ENCODE results near the gene GSPT1. TPM values are rescaled to one million over a fixed set of nuclear protein-coding genes. Genes with fewer than 3 reads are reported as not detected.
A peak's percentile ranks its signal among the peaks of the same experiment; 100 is the strongest.

GSPT1 gene
- total and polyA plus RNA-seq, 9 of the 15 experiments (the other 6 are each of a cell fraction or from before 2014, with no cell fraction given) = 63.8 to 269 (median 148) TPM

DNA sequence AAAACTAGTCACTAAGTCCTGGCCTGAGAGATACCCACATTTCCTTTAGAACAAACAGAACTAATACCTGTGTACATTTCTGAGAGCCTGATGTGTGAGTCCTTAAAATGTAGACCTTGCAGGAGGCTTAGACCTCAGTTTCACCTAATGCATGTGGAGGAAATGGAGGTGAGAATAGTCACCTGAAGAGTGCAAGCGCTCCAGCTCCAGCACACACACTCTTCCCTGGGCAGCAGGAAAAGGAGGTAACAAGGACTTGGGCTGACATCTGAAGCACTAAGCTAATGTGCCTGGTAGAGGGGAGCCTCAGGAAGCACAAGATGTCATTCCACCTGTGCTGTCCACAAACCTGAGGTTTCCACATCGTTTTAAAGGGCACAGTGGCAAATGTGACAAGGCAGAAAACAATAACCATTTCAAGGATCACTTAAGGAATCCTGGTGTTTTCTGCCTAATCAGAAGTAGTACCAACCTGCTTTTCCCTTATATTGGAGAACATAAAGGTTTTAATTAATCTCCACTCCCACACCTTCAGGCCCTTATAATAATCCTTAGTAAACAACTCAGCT lies 47.3 kb downstream of the GSPT1 start:
- Histone ChIP-seq H3K27ac (ENCODE audit: extremely low read depth, low read depth, low read length) (no peak overlapping the region), H3K9me3 (replicated peaks; ENCODE audit: control insufficient read depth, insufficient read depth, low read depth, low read length) (no peaks in the 10 kb centered on the region), H4K20me1 (replicated peaks; ENCODE audit: control insufficient read depth, insufficient read depth, low read length) (no peaks in the 10 kb centered on the region), H3K27me3 (ENCODE audit: control insufficient read depth in 2 of 2, insufficient read depth in 2 of 2, low read length in 2 of 2) (no peaks in the 10 kb centered on the region), H3K36me3 (ENCODE audit: control insufficient read depth, insufficient read depth, low read length) (peaks cover 49% of the 10 kb centered on the region), H3K4me1 (replicated peaks in 1 of 2; ENCODE audit: control insufficient read depth in 2 of 2, insufficient read depth in 2 of 2, low read length in 2 of 2) (peaks cover 0 to 4% of the 10 kb centered on the region in 2 experiments; a peak in 1 of 5 replicates), H3K4me3 (no peak overlapping the region), H3K4me2 (ENCODE audit: insufficient read depth, low read length) (no peak overlapping the region), H3K79me2 (ENCODE audit: control insufficient read depth, insufficient read depth, low read length) (peaks cover 8% of the 10 kb centered on the region), H3K9me1 (ENCODE audit: control insufficient read depth, insufficient read depth, low read length) (no peaks in the 10 kb centered on the region), H2AFZ (ENCODE audit: low read depth, low read length) (no peak overlapping the region), H3K9ac (ENCODE audit: insufficient read depth in 1 of 2, low read depth in 2 of 2, low read length in 2 of 2) (no peak overlapping the region)
- TF ChIP-seq POLR2A (conservative IDR thresholded peaks at IDR 0.05) (0 out of 2 replicates have a peak, but pooled peaks have one; percentile 23), NR4A1 (CRISPR knock-in tag; IDR thresholded peaks at IDR 0.05) (no peak), NR4A1 (tag; IDR thresholded peaks at IDR 0.05) (no peak), POLR2AphosphoS2 (IDR thresholded peaks at IDR 0.05; ENCODE audit: low read length) (peak; percentile 72; the same call in 1 of the 2 replicates)
- in situ Hi-C loops (cut with MboI) (no loop called here), intact Hi-C loops (cut with micrococcal nuclease) (no loop called here)
- DNase-seq (ENCODE audit: extremely low read depth in 1 of 4, low spot score in 3 of 4) = no peak
- ChIA-PET POLR2A (interaction anchor here (0.6 to 1.3 kb wide), 5 partner anchors 9 to 689 kb away, joined by 3 read pairs; no protein-coding TSS in a partner anchor), CTCF (ENCODE audit: low intra/inter-chr PET ratio) (no interaction called here)
- no TSS peak for BruUV-seq (replicated peaks)
- 64% methylated on average over 2 of the region's 2 CpGs for WGBS (ENCODE audit: insufficient coverage, low coverage, missing lambda C conversion rate)
- ATAC-seq = no peak; the same call in 1 of the 3 replicates
- no peak for FAIRE-seq

DNA sequence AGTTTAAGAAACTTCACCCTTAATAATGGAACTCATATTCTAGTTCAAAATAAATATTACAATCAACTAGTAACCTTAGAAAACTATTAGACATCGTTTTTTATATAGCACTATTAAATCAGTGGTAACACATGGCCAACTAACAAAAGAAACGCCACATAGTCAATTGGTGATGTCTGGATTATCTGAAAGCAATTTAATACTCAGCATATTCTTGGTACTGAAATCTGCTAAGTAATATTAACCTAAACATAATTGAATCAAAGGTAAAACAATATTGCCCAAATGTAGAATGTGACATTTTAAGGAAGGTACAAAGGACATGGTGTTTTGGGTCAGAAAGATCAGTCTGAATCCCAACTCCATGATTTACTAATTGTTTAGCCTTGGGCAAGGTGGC lies 53.3 kb downstream of the GSPT1 start:
- TF ChIP-seq C11orf30 (IDR thresholded peaks at IDR 0.05; ENCODE audit: low read depth) (peak; percentile 46), ZNF316 (IDR thresholded peaks at IDR 0.05) (peak; percentile 75), ZNF41 (CRISPR knock-in tag; conservative IDR thresholded peaks at IDR 0.05) (no peak), MAFG (tag; conservative IDR thresholded peaks at IDR 0.05) (0 out of 2 replicates have a peak, but pooled peaks have one; percentile 9)
- H4K20me1 ChIP-seq (replicated peaks; ENCODE audit: control insufficient read depth, insufficient read depth, low read length) = no peaks in the 10 kb centered on the region
- in situ Hi-C loops (cut with MboI) (no loop called here), intact Hi-C loops (cut with micrococcal nuclease) (no loop called here)
- DNase-seq (ENCODE audit: extremely low read depth in 1 of 4, low spot score in 3 of 4) (no peak), FAIRE-seq (peak; percentile 26), ATAC-seq (no peak)
- H3K36me3 ChIP-seq (ENCODE audit: control insufficient read depth, insufficient read depth, low read length) = no peaks in the 10 kb centered on the region; the same call in 2 of the 3 replicates
- no TSS peak for BruUV-seq (replicated peaks)
- H3K79me2 ChIP-seq (ENCODE audit: control insufficient read depth, insufficient read depth, low read length) = peaks cover 42% of the 10 kb centered on the region
- no peaks in the 10 kb centered on the region for H3K9me1 ChIP-seq (ENCODE audit: control insufficient read depth, insufficient read depth, low read length)
- CTCF ChIA-PET (ENCODE audit: low intra/inter-chr PET ratio) = no interaction called here
- H3K4me1 ChIP-seq (replicated peaks in 1 of 2; ENCODE audit: control insufficient read depth in 2 of 2, insufficient read depth in 2 of 2, low read length in 2 of 2) = peaks cover 0 to 4% of the 10 kb centered on the region in 2 experiments; a peak in 2 of 5 replicates
- H3K27ac ChIP-seq (ENCODE audit: extremely low read depth, low read depth, low read length) = no peak overlapping the region
- 55% methylated on average over 2 of the region's 2 CpGs for WGBS (ENCODE audit: insufficient coverage, low coverage, missing lambda C conversion rate)
- H3K4me3 ChIP-seq = no peak overlapping the region
- H2AFZ ChIP-seq (ENCODE audit: low read depth, low read length) = no peak overlapping the region
- no peaks in the 10 kb centered on the region for H3K9me3 ChIP-seq (replicated peaks; ENCODE audit: control insufficient read depth, insufficient read depth, low read depth, low read length)
- H3K27me3 ChIP-seq (ENCODE audit: control insufficient read depth in 2 of 2, insufficient read depth in 2 of 2, low read length in 2 of 2) = no peaks in the 10 kb centered on the region
- POLR2A ChIA-PET = interaction anchor here (0.6 kb wide), 1 partner anchor 81 kb away, joined by 4 read pairs; no protein-coding TSS in a partner anchor
- no peak overlapping the region for H3K4me2 ChIP-seq (ENCODE audit: insufficient read depth, low read length)
- H3K9ac ChIP-seq (ENCODE audit: insufficient read depth in 1 of 2, low read depth in 2 of 2, low read length in 2 of 2) = no peak overlapping the region

Data from K562 (cell line).